Activated naive CD4-positive, alpha-beta T cell treated with anti-CD3 and anti-CD28 coated beads, Interleukin-2, amount 50 U/mL, for 24 hours (primary cell): Measurements from ENCODE around the gene TBX15.

Experiments used
- H3K27ac Mint-ChIP-seq: one replicate; pipeline ENCODE4 v1.8.0; 2021; ENCODE audit warnings: mild to moderate bottlenecking, mixed read lengths
- H3K27me3 Mint-ChIP-seq: one replicate; pipeline ENCODE4 v1.8.0; 2021; ENCODE audit warnings: mixed read lengths
- H3K36me3 Mint-ChIP-seq: one replicate; pipeline ENCODE4 v1.8.0; 2021; ENCODE audit warnings: mixed read lengths
- H3K4me1 Mint-ChIP-seq: one replicate; pipeline ENCODE4 v1.8.0; 2021; ENCODE audit warnings: mixed read lengths
- H3K4me3 Mint-ChIP-seq: one replicate; pipeline ENCODE4 v1.8.0; 2021; ENCODE audit warnings: mild to moderate bottlenecking, mixed read lengths
- H3K9me3 Mint-ChIP-seq: one replicate; pipeline ENCODE4 v1.8.0; 2021; ENCODE audit warnings: mixed read lengths

The TBX15 gene

DNA sequence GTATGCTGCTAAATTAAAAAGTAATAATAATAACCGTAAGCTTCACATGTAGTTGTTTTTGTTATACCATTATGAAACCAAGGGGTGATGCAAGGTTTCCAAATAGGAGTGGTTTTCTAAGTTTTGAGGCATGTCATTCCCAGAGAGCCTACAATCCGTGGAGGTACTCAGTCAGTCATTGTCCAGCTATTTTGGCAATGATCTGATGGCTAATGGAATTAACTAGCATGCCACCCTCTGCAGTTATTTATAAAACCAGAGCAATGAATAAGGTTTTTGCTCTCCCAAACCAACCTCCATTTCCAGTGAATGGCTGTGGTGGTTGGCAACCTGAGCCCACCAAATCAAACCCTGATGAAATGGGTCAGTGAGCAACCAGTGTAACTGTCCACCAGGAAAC, 106.4 kb downstream of the TBX15 start:
- no peaks in the 10 kb centered on the region for H3K36me3 Mint-ChIP-seq

DNA sequence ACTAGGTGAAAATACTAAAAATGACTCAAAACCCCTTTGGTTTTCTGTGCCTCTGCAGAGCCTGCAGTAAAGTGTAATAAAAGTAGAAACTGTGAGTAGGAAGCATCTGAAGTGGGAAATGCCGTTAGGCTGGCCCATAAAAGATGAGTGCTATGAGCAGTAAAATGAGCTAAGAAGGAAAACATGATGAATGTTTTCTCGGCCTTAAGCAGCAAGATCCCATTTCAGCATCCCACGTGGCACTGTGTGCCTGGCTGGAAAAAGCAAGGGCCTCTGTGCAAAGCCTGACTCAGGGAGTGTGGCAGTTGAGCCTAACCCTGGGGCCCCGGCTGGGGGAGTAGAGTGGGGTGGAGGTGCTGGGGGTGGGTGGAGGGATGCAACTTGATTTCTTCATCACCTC, 109.5 kb downstream of the TBX15 start:
- Mint-ChIP-seq H3K27ac (no peak overlapping the region), H3K9me3 (peaks cover 2% of the 10 kb centered on the region), H3K4me3 (no peak overlapping the region), H3K27me3 (no peaks in the 10 kb centered on the region), H3K4me1 (no peaks in the 10 kb centered on the region), H3K36me3 (no peaks in the 10 kb centered on the region)

More for the DNA sequence above, 106.4 kb downstream of the TBX15 start:
- no peaks in the 10 kb centered on the region for H3K4me1 Mint-ChIP-seq
- no peak overlapping the region for H3K27ac Mint-ChIP-seq
- no peak overlapping the region for H3K4me3 Mint-ChIP-seq
- H3K9me3 Mint-ChIP-seq, result peaks cover 6% of the 10 kb centered on the region
- H3K27me3 Mint-ChIP-seq, result no peaks in the 10 kb centered on the region

DNA sequence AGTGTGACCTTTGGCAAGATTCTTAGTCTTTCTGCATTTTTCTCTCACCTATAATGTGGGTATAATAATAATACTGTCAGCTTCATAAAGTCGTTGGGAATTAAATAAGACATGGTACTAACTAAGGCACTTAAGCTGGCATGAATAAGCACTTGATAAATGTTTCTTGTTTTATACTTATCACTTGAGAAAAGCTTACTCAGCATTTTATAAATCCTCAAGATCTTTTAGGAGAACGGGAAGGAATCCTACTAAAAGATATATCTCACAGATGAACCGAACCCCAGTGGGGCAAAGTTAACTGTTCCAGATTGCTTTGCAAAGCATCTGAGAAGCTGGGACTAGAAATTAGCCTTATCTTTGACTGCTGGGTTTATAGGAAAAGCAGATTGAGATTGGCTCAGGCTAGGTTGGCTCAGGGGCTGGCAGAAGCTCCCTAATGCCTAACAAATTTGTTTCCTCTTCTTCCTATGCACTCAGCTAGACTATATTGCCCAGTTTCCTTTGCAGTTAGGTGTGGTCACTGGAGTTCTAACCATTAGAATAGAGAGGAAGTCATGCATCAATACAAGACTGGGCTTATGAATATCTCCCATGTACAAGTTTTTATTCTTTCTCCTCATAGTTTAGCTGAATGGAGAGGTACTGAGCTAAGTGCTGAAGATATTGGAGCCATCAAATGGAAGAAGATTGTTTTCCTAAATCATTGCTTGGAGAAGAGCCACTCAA, 110.3 kb downstream of the TBX15 start:
- H3K4me3 Mint-ChIP-seq, result no peak overlapping the region
- no peaks in the 10 kb centered on the region for H3K27me3 Mint-ChIP-seq
- no peaks in the 10 kb centered on the region for H3K9me3 Mint-ChIP-seq
- H3K4me1 Mint-ChIP-seq, result no peaks in the 10 kb centered on the region
- H3K36me3 Mint-ChIP-seq, result no peaks in the 10 kb centered on the region
- no peak overlapping the region for H3K27ac Mint-ChIP-seq

DNA sequence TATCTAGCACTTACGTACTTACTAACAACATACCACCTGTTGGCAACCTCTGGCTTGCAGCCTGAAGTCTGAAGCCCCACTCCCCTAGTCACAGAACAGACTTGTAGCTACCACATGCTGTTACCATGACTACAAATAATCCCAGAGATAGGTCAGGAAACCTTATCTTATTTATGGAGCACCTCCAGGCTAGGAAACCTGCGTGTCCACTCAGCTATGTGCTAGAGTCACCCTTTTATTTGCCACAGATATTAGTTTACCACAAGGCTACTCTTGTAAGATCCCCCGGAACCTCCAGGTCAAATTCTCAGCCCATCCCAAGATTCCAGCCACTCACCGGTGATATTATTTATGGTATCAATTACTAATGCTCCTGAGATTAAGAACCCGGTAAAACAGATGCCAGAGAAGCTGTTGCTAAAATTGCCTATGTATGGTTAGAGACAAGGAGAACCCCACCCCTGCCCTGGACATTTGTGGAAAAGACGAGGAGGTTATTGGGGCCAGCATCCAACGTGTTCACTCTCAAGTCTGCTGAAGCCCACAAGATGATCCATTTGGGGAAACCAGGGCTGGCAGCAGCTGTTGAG, 116.5 kb downstream of the TBX15 start:
- Mint-ChIP-seq H3K27me3 (no peaks in the 10 kb centered on the region), H3K9me3 (peaks cover 6% of the 10 kb centered on the region), H3K36me3 (no peaks in the 10 kb centered on the region), H3K4me1 (no peaks in the 10 kb centered on the region), H3K27ac (no peak overlapping the region), H3K4me3 (no peak overlapping the region)

DNA sequence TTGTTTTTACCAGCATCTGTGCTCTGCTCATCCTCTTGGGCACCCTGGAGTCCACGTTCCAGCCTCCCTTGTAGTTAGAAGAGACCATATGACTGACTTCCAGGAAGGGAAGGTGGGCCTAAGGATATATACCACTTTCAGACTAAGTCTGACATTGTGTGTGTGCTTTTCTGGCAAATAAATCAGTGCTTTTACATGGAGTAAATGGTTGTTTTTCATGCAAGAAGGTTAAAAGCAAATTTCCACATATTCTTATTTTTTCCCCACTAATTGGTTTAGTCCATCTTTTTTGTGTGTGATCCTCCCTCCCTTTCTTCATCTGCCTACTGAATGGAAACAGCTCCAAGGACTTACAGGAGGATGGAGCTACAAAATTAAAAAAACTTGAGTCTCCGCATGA, 119.8 kb downstream of the TBX15 start:
- H3K27me3 Mint-ChIP-seq, result no peaks in the 10 kb centered on the region

DNA sequence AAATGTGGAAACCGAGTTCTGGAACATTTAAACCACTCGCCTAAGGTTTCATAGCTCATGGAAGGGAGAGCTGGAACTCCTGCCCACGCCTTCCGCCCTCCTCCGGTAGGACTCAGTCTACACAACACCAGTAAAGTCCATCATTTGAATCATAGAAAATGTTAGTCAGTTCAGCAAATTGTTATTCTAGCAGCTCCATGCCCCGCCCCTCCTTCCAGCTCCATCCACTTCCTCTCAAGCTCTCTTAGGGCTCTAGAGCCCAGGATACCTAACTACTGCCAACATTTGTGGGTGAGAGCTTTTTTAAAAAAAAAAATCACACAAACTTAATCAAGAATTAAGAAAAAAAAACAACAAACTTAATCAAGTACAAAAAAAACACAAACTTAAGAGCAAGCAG, 121.8 kb downstream of the TBX15 start:
- H3K36me3 Mint-ChIP-seq, result no peaks in the 10 kb centered on the region
- H3K4me3 Mint-ChIP-seq, result no peak overlapping the region
- no peaks in the 10 kb centered on the region for H3K27me3 Mint-ChIP-seq
- H3K4me1 Mint-ChIP-seq, result no peaks in the 10 kb centered on the region
- H3K27ac Mint-ChIP-seq, result no peak overlapping the region
- H3K9me3 Mint-ChIP-seq, result peaks cover 14% of the 10 kb centered on the region

More for the DNA sequence above, 119.8 kb downstream of the TBX15 start:
- Mint-ChIP-seq H3K4me3 (no peak overlapping the region), H3K4me1 (no peaks in the 10 kb centered on the region), H3K9me3 (peaks cover 6% of the 10 kb centered on the region), H3K36me3 (no peaks in the 10 kb centered on the region), H3K27ac (no peak overlapping the region)

DNA sequence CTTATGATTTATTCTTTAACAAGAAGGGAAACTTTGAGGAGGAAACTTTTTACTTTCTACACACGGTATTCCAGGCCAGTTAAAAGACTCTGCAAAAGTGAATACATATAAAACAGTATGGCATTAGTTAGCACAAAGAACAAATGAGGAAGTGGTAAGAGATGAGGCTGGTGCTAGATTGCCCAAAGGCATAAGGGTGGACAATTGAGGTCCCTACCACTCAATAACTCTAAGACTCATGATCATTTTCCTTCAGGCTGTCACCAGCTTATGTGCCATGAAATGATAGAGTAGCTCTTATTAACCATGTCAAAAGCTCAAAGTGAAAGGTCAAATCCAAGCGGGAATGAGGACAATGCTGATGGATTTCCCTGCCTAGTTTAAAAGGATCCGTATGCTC, 124.5 kb downstream of the TBX15 start:
- Mint-ChIP-seq H3K27ac (no peak overlapping the region), H3K4me1 (no peaks in the 10 kb centered on the region), H3K36me3 (no peaks in the 10 kb centered on the region), H3K9me3 (peaks cover 8% of the 10 kb centered on the region), H3K4me3 (no peak overlapping the region), H3K27me3 (no peaks in the 10 kb centered on the region)

DNA sequence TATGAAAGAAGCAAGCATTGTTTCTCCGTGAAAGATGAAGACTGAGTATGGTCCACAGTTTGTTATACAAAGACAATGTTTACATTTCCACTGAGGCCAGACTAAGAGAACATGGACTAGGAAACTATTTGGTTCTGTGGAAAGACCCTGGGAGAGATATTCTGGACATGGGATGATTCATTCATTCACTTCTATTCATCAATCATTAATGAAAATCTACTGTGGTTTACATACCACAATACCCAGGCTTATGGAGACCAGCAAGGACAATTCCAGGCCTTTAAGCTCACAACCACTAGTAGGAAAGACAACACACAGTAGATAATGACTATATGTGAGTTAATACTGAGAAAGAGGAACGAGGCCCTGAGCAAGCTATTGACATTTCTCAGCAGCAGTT, 125.4 kb downstream of the TBX15 start:
- no peaks in the 10 kb centered on the region for H3K36me3 Mint-ChIP-seq
- no peaks in the 10 kb centered on the region for H3K27me3 Mint-ChIP-seq
- H3K9me3 Mint-ChIP-seq, result peaks cover 8% of the 10 kb centered on the region
- no peak overlapping the region for H3K4me3 Mint-ChIP-seq
- no peak overlapping the region for H3K27ac Mint-ChIP-seq
- no peaks in the 10 kb centered on the region for H3K4me1 Mint-ChIP-seq

DNA sequence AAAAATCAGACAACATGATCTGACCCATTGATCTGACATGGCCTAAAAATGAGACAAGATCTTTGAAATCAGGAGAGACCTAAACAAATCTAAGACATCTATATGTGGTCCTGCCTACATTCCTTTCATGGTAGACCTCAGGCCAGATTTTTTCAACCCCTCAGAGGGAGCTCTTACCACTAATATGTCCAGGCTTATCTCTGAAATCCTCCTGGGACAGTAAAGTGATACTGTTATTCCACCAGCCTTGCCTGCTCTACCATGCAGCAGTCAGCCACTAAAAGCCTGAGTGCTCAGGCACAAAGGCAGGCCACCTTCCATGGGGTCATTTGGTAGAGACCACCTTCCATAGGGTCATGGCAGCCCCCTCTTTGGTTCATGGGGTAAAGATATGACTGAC, 126.9 kb downstream of the TBX15 start:
- Mint-ChIP-seq H3K9me3 (peaks cover 8% of the 10 kb centered on the region), H3K4me1 (no peaks in the 10 kb centered on the region), H3K27ac (no peak overlapping the region), H3K4me3 (no peak overlapping the region), H3K36me3 (no peaks in the 10 kb centered on the region), H3K27me3 (no peaks in the 10 kb centered on the region)

DNA sequence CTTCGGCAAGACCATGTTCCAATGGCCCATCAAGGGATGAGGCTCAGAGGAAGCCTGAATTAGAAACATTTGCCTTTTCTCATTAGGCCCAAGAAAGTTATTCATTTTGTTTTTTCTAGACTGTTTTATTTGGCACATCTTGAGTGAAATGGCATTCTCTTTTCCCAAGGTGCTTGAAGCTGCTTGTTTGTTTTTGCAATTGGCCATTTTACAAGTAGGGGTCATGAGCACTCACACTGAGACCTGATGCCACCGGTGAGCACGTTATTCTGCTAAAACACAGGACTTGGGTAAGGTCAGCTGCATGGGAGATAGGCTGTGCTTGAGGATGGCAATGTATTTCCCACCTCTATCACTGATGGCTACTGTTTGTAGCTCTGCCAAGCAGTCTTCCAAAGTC, 128.1 kb downstream of the TBX15 start:
- no peaks in the 10 kb centered on the region for H3K4me1 Mint-ChIP-seq
- H3K9me3 Mint-ChIP-seq, result peaks cover 8% of the 10 kb centered on the region
- H3K36me3 Mint-ChIP-seq, result no peaks in the 10 kb centered on the region
- H3K4me3 Mint-ChIP-seq, result no peak overlapping the region
- H3K27ac Mint-ChIP-seq, result no peak overlapping the region
- H3K27me3 Mint-ChIP-seq, result no peaks in the 10 kb centered on the region

DNA sequence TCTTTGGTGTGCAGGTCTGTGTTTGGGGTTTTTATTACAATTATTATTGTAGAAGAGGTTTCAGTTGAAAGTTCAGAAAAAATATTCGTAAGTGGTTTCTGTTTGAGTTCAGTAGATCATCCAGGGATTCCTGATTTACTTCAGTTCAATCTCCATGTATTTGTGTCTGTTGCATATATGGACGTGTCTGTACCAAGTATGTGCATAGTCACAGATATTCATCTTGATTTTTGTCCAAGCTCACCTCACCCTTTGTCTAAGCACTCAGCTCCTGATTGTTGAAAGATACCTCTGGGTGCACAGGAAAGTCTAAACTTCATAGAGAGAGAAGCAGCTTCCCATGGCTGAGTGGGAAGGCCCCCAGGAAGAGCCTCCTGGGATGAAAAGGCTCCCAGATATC, 141.7 kb downstream of the TBX15 start:
- Mint-ChIP-seq H3K36me3 (no peaks in the 10 kb centered on the region), H3K27ac (no peak overlapping the region), H3K4me1 (no peaks in the 10 kb centered on the region), H3K27me3 (peaks cover 4% of the 10 kb centered on the region), H3K9me3 (peaks cover 6% of the 10 kb centered on the region), H3K4me3 (no peak overlapping the region)

DNA sequence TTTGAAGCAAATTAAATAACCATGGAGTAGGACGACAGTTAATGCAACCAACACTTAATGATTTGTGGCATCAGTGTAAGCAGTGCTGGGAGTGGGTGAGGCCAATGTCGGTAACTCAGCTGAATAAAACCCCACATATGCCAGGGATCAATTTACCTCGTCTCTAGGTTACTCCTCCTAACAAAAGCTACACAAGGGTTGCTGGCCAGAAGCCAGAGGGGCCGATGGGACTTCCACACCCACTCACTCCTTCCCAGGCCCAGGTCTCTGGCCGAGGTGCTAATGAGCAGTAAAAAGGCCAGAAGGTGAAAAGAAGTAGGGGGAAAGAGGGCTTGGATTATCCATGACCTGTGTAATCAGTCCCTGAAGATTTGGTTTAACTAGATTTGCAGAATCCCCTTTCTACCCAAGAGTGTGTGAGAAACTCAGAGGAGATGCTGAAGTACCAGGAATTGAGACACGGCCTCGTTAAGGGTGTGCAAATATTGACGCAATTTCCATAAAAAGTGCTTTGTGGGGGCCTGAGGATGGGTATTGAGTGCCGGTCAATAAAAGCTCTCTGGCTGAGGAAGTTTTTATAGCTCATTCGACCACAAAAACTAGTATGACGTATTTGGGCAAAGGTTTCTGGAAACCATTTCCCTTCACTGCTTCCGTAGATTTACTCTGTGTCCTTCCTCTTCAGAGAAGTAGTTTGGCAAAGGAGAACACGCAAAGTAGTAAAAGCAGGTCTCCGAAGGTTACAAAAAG, 145.5 kb downstream of the TBX15 start:
- H3K9me3 Mint-ChIP-seq, result no peaks in the 10 kb centered on the region
- H3K4me3 Mint-ChIP-seq, result no peak overlapping the region
- H3K27ac Mint-ChIP-seq, result no peak overlapping the region
- no peaks in the 10 kb centered on the region for H3K4me1 Mint-ChIP-seq
- H3K36me3 Mint-ChIP-seq, result no peaks in the 10 kb centered on the region
- H3K27me3 Mint-ChIP-seq, result no peaks in the 10 kb centered on the region

DNA sequence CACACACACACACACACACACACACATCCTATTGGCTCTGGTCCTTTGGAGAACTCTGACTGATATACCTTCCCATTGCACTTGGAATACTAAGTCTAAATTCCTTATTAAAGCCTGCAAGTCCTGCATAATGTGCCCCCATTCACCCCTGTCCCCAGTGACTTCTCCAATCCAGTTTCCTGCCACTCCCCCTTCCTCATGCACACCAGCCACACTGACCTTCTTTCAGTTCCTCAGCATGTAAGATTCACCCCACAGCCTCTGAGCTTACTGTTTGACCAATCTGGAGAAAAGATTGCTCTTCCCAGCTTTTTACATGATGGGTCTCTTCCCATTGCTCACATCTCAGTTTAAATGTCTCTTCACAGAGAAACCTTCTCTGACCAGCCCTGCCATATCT, 146.6 kb downstream of the TBX15 start:
- no peak overlapping the region for H3K4me3 Mint-ChIP-seq
- H3K4me1 Mint-ChIP-seq, result no peaks in the 10 kb centered on the region
- H3K36me3 Mint-ChIP-seq, result no peaks in the 10 kb centered on the region

More for the DNA sequence above, 146.6 kb downstream of the TBX15 start:
- Mint-ChIP-seq H3K9me3 (no peaks in the 10 kb centered on the region), H3K27ac (no peak overlapping the region), H3K27me3 (no peaks in the 10 kb centered on the region)
